H7 (cell line): Measurements from ENCODE around the gene NAT9. TPM values are rescaled to one million over a fixed set of nuclear protein-coding genes. Genes with fewer than 3 reads are reported as not detected.

ENCODE experiments used
- DNase-seq: peaks from one replicate; pipeline ENCODE4 v3.0.0; 2012
- H3K27me3 ChIP-seq: 2 replicates; pipeline ENCODE4 v1.6.0; 2011; ENCODE audit warnings: mild to moderate bottlenecking, low read length; ENCODE audit not compliant: control insufficient read depth, insufficient read depth
- H3K36me3 ChIP-seq: replicated peaks from 2 replicates; pipeline ENCODE4 v1.5.1; 2011; ENCODE audit warnings: low read length; ENCODE audit not compliant: control insufficient read depth, insufficient read depth
- H3K4me3 ChIP-seq: 2 replicates; pipeline ENCODE4 v1.5.1; 2011; ENCODE audit warnings: low read depth, mild to moderate bottlenecking, control low read depth, low read length, moderate library complexity; ENCODE audit not compliant: insufficient read depth
- total RNA-seq: library from RNA; depleted of rRNA; stranded (reverse); fragments of >200 nt; shearing (Covaris generic); gene quantifications from 2 replicates; pipeline ENCODE4 v1.2.3, GENCODE V29; 2014

The NAT9 gene
- total RNA-seq, 1 experiment from 2014 or later, result 47.9 TPM

- H3K27me3 ChIP-seq, result no peaks in the 10 kb centered on the region
- DNase-seq, result no peak
- no peak overlapping the region for H3K4me3 ChIP-seq
- H3K36me3 ChIP-seq, result peaks cover 13% of the 10 kb centered on the region
Observed at GRCh38 chr17:74767111-74767516, 9.0 kb downstream of the NAT9 start.

GRCh38 chr17:74766413-74766812 is 9.7 kb downstream of the NAT9 start:
- H3K36me3 ChIP-seq, result peaks cover 6% of the 10 kb centered on the region
- H3K4me3 ChIP-seq, result no peak overlapping the region
- H3K27me3 ChIP-seq, result no peaks in the 10 kb centered on the region
- DNase-seq, result no peak

GRCh38 chr17:74764751-74765286 is 11.3 kb downstream of the NAT9 start:
- Histone ChIP-seq H3K27me3 (no peaks in the 10 kb centered on the region), H3K4me3 (no peak overlapping the region)

GRCh38 chr17:74763565-74764387 is 12.4 kb downstream of the NAT9 start:
- no peaks in the 10 kb centered on the region for H3K27me3 ChIP-seq
- no peaks in the 10 kb centered on the region; the same call in 1 of the 2 replicates for H3K36me3 ChIP-seq
- H3K4me3 ChIP-seq, result no peak overlapping the region
- DNase-seq, result peak; percentile 94

More at GRCh38 chr17:74764751-74765286, 11.3 kb downstream of the NAT9 start:
- H3K36me3 ChIP-seq, result no peaks in the 10 kb centered on the region; the same call in none of the 2 replicates
- no peak for DNase-seq

- no peak for DNase-seq
- H3K4me3 ChIP-seq, result no peak overlapping the region
- H3K27me3 ChIP-seq, result no peaks in the 10 kb centered on the region
- H3K36me3 ChIP-seq, result no peaks in the 10 kb centered on the region; the same call in none of the 2 replicates
Observed at GRCh38 chr17:74761931-74762330, 14.2 kb downstream of the NAT9 start.

- DNase-seq, result no peak
- Histone ChIP-seq H3K27me3 (no peaks in the 10 kb centered on the region), H3K36me3 (no peaks in the 10 kb centered on the region; the same call in none of the 2 replicates), H3K4me3 (no peak overlapping the region)
Observed at GRCh38 chr17:74761419-74761818, 14.7 kb downstream of the NAT9 start.

- H3K36me3 ChIP-seq, result no peaks in the 10 kb centered on the region; the same call in 1 of the 2 replicates
- H3K4me3 ChIP-seq, result no peak overlapping the region
- peak; percentile 84 for DNase-seq
- no peaks in the 10 kb centered on the region for H3K27me3 ChIP-seq
Observed at GRCh38 chr17:74760404-74761105, 15.6 kb downstream of the NAT9 start.

GRCh38 chr17:74759941-74760340 is 16.2 kb downstream of the NAT9 start:
- H3K4me3 ChIP-seq, result no peak overlapping the region
- no peaks in the 10 kb centered on the region; the same call in 1 of the 2 replicates for H3K36me3 ChIP-seq
- peak; percentile 89 for DNase-seq
- no peaks in the 10 kb centered on the region for H3K27me3 ChIP-seq

- no peaks in the 10 kb centered on the region; the same call in 1 of the 2 replicates for H3K36me3 ChIP-seq
- H3K4me3 ChIP-seq, result no peak overlapping the region
- DNase-seq, result peak; percentile 64
- no peaks in the 10 kb centered on the region for H3K27me3 ChIP-seq
Observed at GRCh38 chr17:74759243-74759801, 16.8 kb downstream of the NAT9 start.

GRCh38 chr17:74758848-74759168 is 17.3 kb downstream of the NAT9 start:
- H3K4me3 ChIP-seq, result no peak overlapping the region
- no peaks in the 10 kb centered on the region for H3K27me3 ChIP-seq
- no peaks in the 10 kb centered on the region; the same call in 1 of the 2 replicates for H3K36me3 ChIP-seq
- peak; percentile 71 for DNase-seq

GRCh38 chr17:74757931-74758847 is 18.0 kb downstream of the NAT9 start:
- DNase-seq, result peak; percentile 67
- H3K36me3 ChIP-seq, result no peaks in the 10 kb centered on the region; the same call in 1 of the 2 replicates
- no peak overlapping the region for H3K4me3 ChIP-seq
- H3K27me3 ChIP-seq, result no peaks in the 10 kb centered on the region

GRCh38 chr17:74757502-74757901 is 18.6 kb downstream of the NAT9 start:
- H3K36me3 ChIP-seq, result no peaks in the 10 kb centered on the region; the same call in 1 of the 2 replicates
- DNase-seq, result no peak
- no peaks in the 10 kb centered on the region for H3K27me3 ChIP-seq
- no peak overlapping the region for H3K4me3 ChIP-seq

GRCh38 chr17:74756891-74757290 is 19.3 kb downstream of the NAT9 start:
- Histone ChIP-seq H3K36me3 (no peaks in the 10 kb centered on the region; the same call in 1 of the 2 replicates), H3K27me3 (no peaks in the 10 kb centered on the region), H3K4me3 (no peak overlapping the region)
- DNase-seq, result no peak

- Histone ChIP-seq H3K4me3 (no peak overlapping the region), H3K36me3 (peaks cover 2% of the 10 kb centered on the region), H3K27me3 (no peaks in the 10 kb centered on the region)
- no peak for DNase-seq
Observed at GRCh38 chr17:74755533-74755932, 20.6 kb downstream of the NAT9 start.
